ENCODE results near the gene PPP1R36.

GRCh38 chr14:64541261-64541971 lies 8.3 kb upstream of the PPP1R36 start:
- no peak for TF ChIP-seq CTCF (IDR thresholded peaks at IDR 0.05 in 8 of 11, conservative IDR thresholded peaks at IDR 0.05 in 3 of 11)
- TF ChIP-seq POLR2A (IDR thresholded peaks at IDR 0.05), result no peak
- TF ChIP-seq POLR2AphosphoS5 (IDR thresholded peaks at IDR 0.05), result peak in 2 of 3 donors; percentile 33 to 34
